HepG2 (cell line): ENCODE data around the gene RLN2. TPM values are rescaled to one million over a fixed set of nuclear protein-coding genes. Genes with fewer than 3 reads are reported as not detected.
"Not testable (repeated sequence)": the region's sequence is repeated elsewhere in the genome, so short reads cannot be mapped to it uniquely, and the experiment has no call there.

ENCODE experiments used
- ATAC-seq: fragments of 200-7000 bp; cut with Tn5 transposase; 3 replicates; pipeline ENCODE4 v1.9.1; 2020; ENCODE audit warnings: mild to moderate bottlenecking, moderate library complexity
- BruUV-seq: library from RNA; stranded (reverse); fragments of 400-500 nt; replicated peaks from 2 replicates; lab custom pipeline; 2021; lab: Mats Ljungman, UMichigan
- CTCF ChIA-PET: fragments of 300-600 bp; formaldehyde crosslinking; extraction: SDS; loops from one replicate; lab custom pipeline; 2021; ENCODE audit warnings: low total read pairs, inconsistent platforms, low intra/inter-chr PET ratio; lab: Yijun Ruan, JAX
- POLR2A ChIA-PET: fragments of 350-600 bp; sonication (Branson Sonifier 250); formaldehyde crosslinking; loops from one replicate; lab custom pipeline; 2020; ENCODE audit warnings: antibody characterized with exemption, inconsistent platforms; lab: Yijun Ruan, JAX
- DNase-seq: peaks from one replicate; pipeline ENCODE4 v3.0.0-alpha.2; 2015; ENCODE audit warnings: low spot score
- FAIRE-seq: peaks from 3 replicates; lab custom pipeline; 2011; peaks lifted over from hg19 to GRCh38; lab: Jason Lieb, UNC
- H2AFZ ChIP-seq: one replicate; pipeline ENCODE4 v1.6.1; 2011; ENCODE audit warnings: low read length, inconsistent platforms
- H3K27ac ChIP-seq: fragments of 300-600 bp; 3 replicates; pipeline ENCODE4 v1.8.0; 2011; ENCODE audit warnings: mixed run types, mild to moderate bottlenecking, mixed read lengths, low read length, inconsistent platforms; ENCODE audit not compliant: insufficient read depth; ENCODE audit errors: extremely low read length
- H3K27me3 ChIP-seq, 2 experiments: fragments of 200-600 bp in 1 of 2; 2 replicates in 1 of 2; 3 replicates in 1 of 2; pipeline versions ENCODE4 v1.6.0 to v1.8.0; 2011; ENCODE audit warnings: low read length in 2 of 2, mild to moderate bottlenecking in 2 of 2, moderate library complexity in 2 of 2, inconsistent platforms in 1 of 2; ENCODE audit not compliant: insufficient read depth in 2 of 2, control insufficient read depth in 1 of 2
- H3K36me3 ChIP-seq, 2 experiments: fragments of 200-600 bp in 1 of 2; replicated peaks in 1 of 2; 2 replicates in 1 of 2; 3 replicates in 1 of 2; pipeline versions ENCODE4 v1.5.1 to v1.8.0; 2011; ENCODE audit warnings: low read length in 2 of 2, inconsistent platforms in 1 of 2; ENCODE audit not compliant: insufficient read depth in 2 of 2, control insufficient read depth in 1 of 2
- H3K4me1 ChIP-seq: 2 replicates; pipeline ENCODE4 v1.5.1; 2012; ENCODE audit warnings: low read length, inconsistent platforms; ENCODE audit not compliant: insufficient read depth
- H3K4me2 ChIP-seq: 2 replicates; pipeline ENCODE4 v1.6.0; 2011; ENCODE audit warnings: low read depth, low read length, inconsistent platforms
- H3K4me3 ChIP-seq, 3 experiments: fragments of 200-600 bp in 1 of 3; sonication (generic), shearing (Covaris generic) in 1 of 3; replicated peaks in 1 of 3; 2 replicates each; pipeline ENCODE4 v1.5.1; 2011 to 2016; ENCODE audit warnings: low read length in 3 of 3, inconsistent platforms in 2 of 3, low read depth in 2 of 3, mild to moderate bottlenecking in 2 of 3, control low read depth in 1 of 3, mixed read lengths in 1 of 3; ENCODE audit not compliant: insufficient read depth in 1 of 3
- H3K79me2 ChIP-seq: one replicate; pipeline ENCODE4 v1.6.1; 2011; ENCODE audit warnings: low read length, inconsistent platforms; ENCODE audit not compliant: insufficient read depth
- H3K9ac ChIP-seq: 2 replicates; pipeline ENCODE4 v1.6.0; 2011; ENCODE audit warnings: mild to moderate bottlenecking, low read depth, low read length, inconsistent platforms; ENCODE audit not compliant: insufficient read depth
- H3K9me3 ChIP-seq: 2 replicates; pipeline ENCODE4 v1.5.1; 2012; ENCODE audit warnings: mild to moderate bottlenecking, low read length
- H4K20me1 ChIP-seq: 2 replicates; pipeline ENCODE4 v1.6.0; 2011; ENCODE audit warnings: inconsistent platforms, mild to moderate bottlenecking, low read length, moderate library complexity; ENCODE audit not compliant: insufficient read depth
- CEBPB ChIP-seq: IDR thresholded peaks from 2 replicates; pipeline ENCODE4 v1.6.1; 2011; ENCODE audit warnings: low read depth, low read length, improper control_type of control experiment, borderline replicate concordance
- HNF4G ChIP-seq, 2 experiments: sonication (generic) in 1 of 2; formaldehyde crosslinking in 1 of 2; IDR thresholded peaks; 2 replicates each; pipeline versions ENCODE4 v1.4.0 to v1.6.1; 2011 to 2020; ENCODE audit warnings: borderline replicate concordance in 2 of 2, low read depth in 2 of 2, mild to moderate bottlenecking in 2 of 2, low read length in 1 of 2, missing genetic modification reagents in 1 of 2, moderate library complexity in 1 of 2
- PCBP1 ChIP-seq: fragments of 200-400 bp; formaldehyde crosslinking; IDR thresholded peaks from 2 replicates; pipeline ENCODE4 v1.6.1; 2017; ENCODE audit warnings: mild to moderate bottlenecking, low read depth, low read length, borderline replicate concordance
- WGBS: methylation state at CpG from one replicate; pipeline ENCODE4 v1.1.6; 2017; ENCODE audit warnings: low lambda C conversion rate; 5-methylcytosine and 5-hydroxymethylcytosine counted together
- in situ Hi-C: cut with HindIII; loops from 2 replicates; pipeline ENCODE4 v1.10.0; 2017; ENCODE audit warnings: low pct_unique_long_range_greater_than_20kb; ENCODE audit not compliant: extremely low pct_ligation_motif_present
- intact Hi-C: fragments of 100-400 bp; cut with micrococcal nuclease; formaldehyde crosslinking; loops from one replicate; pipeline ENCODE4 v1.10.0; 2022; ENCODE audit not compliant: unreplicated experiment
- polyA plus RNA-seq, 8 experiments: library from polyadenylated mRNA; depleted of rRNA in 3 of 8; stranded (reverse) in 7 of 8; unstranded in 1 of 8; fragments of >200 nt; fragmentation: Illumina TruSeq in 4 of 8; extraction: Trizol in 4 of 8; gene quantifications; 2 replicates each; pipeline versions ENCODE4 v1.2.1 to v1.2.3, GENCODE V29; 2011 to 2016; ENCODE audit warnings: low read depth in 4 of 8, missing spikeins in 1 of 8, mixed read lengths in 1 of 8; ENCODE audit not compliant: insufficient read depth in 1 of 8
- total RNA-seq, 5 experiments: library from RNA; depleted of rRNA; stranded (reverse); fragments of >200 nt; fragmentation: Illumina TruSeq; extraction: Trizol; gene quantifications; 2 replicates each; pipeline ENCODE4 v1.2.3, GENCODE V29; 2016; ENCODE audit warnings: low read depth in 1 of 5

The RLN2 gene
- total and polyA plus RNA-seq, 2 of the 13 experiments (the other 11 are each of a cell fraction or from before 2014, with no cell fraction given), result not detected

DNA sequence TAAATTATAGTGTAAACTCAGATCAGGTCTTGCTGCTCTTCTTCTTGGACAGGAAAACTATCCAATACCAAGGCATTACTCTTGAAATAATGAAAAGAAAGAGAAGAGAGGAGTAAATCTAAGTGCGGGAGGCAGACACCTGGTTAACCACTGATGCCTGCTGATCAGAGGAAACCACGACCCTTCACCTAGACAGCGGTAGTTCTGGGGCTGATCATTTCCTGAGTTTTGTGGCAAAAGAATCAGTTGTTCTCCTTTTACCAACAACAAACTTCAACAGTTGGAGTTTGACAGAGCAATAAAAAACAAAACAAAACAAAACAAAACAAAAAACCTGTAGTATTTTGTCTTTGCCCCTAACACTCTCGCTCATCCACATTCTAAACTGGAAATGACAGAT lies 32.2 kb upstream of the RLN2 start (continued):
- no peak for TF ChIP-seq PCBP1

DNA sequence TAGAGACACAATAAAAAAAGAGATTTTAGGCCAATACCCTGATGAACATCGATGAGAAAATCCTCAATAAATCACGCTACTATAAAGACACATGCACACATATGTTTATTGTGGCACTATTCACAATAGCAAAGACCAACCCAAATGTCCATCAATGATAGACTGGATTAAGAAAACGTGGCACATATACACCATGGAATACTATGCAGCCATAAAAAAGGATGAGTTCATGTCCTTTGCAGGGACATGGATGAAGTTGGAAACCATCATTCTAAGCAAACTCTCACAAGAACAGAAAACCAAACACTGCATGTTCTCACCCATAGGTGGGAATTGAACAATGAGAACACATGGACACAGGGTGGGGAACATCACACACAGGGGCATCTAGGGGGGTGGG lies 26.8 kb upstream of the RLN2 start:
- BruUV-seq, POLR2A ChIA-PET, H4K20me1 ChIP-seq, H3K9me3 ChIP-seq, H3K4me1 ChIP-seq, ATAC-seq, FAIRE-seq, CTCF ChIA-PET, DNase-seq, H3K9ac ChIP-seq, H3K4me2 ChIP-seq, H3K36me3 ChIP-seq, in situ Hi-C loops, H3K4me3 ChIP-seq, H3K27ac ChIP-seq, H3K79me2 ChIP-seq, H3K27me3 ChIP-seq, H2AFZ ChIP-seq, intact Hi-C loops: not testable (repeated sequence)
- WGBS, result 13% methylated on average over 3 of the region's 3 CpGs

DNA sequence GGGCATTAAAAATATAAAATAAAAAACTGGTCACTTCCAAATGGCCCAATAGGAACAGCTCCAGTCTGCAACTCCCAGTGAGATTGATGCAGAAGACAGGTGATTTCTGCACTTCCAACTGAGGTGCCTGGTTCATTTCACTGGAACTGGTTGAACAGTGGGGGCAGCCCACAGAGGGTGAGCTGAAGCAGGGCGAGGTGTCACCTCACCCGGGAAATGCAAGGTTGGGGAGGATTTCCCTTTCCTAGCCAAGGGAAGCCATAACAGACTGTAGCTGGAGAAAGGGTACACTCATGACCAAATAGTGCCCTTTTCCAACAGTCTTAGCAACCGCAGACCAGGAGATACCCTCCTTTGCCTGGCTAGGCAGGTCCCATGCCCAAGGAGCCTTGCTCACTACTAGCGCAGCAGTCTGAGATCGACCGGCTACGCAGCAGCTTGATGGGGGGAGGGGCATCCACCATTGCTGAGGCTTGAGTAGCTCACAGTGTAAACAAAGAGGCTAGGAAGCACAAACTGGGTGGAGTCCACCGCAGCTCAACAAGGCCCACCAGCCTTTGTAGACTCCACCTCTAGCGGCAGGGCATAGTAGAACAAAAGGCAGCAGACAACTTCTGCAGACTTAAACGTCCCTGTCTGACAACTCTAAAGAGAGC lies 22.5 kb upstream of the RLN2 start:
- intact Hi-C loops, result no loop called here
- Histone ChIP-seq H4K20me1 (no peaks in the 10 kb centered on the region), H2AFZ (no peak overlapping the region), H3K4me3 (no peak overlapping the region), H3K9me3 (no peaks in the 10 kb centered on the region), H3K9ac (no peak overlapping the region), H3K4me1 (no peaks in the 10 kb centered on the region), H3K36me3 (no peaks in the 10 kb centered on the region), H3K27me3 (0 out of 5 replicates have a peak, but pooled peaks cover 0 to 2% of the 10 kb centered on the region in 2 experiments), H3K79me2 (no peaks in the 10 kb centered on the region), H3K4me2 (no peak overlapping the region), H3K27ac (no peak overlapping the region)
- WGBS, result 30% methylated on average over 2 of the region's 10 CpGs
- TF ChIP-seq CEBPB (no peak), HNF4G (IDR thresholded peaks at IDR 0.05; ENCODE audit: borderline replicate concordance, low read depth, low read length) (no peak), HNF4G (CRISPR knock-in tag; IDR thresholded peaks at IDR 0.05; ENCODE audit: borderline replicate concordance, low read depth) (no peak)
- CTCF ChIA-PET, result no interaction called here
- ATAC-seq (peak; percentile 65), DNase-seq (peak; percentile 1), FAIRE-seq (no peak)
- in situ Hi-C loops, result no loop called here
- no TSS peak for BruUV-seq
- POLR2A ChIA-PET, result no interaction called here
